Stimulated activated CD8-positive, alpha-beta memory T cell treated with anti-CD3 and anti-CD28 coated beads, Interleukin-12 subunit alpha, Interleukin-12 subunit beta, amount 100 ng/mL, for 1 hour (primary cell): ENCODE data around the gene WDR59.
"Not testable (repeated sequence)": the region's sequence is repeated elsewhere in the genome, so short reads cannot be mapped to it uniquely, and the experiment has no call there.

ENCODE experiments used
- DNase-seq: peaks from one replicate; pipeline ENCODE4 v3.0.0-alpha.2; 2020; ENCODE audit warnings: low read depth

WDR59 gene

DNA sequence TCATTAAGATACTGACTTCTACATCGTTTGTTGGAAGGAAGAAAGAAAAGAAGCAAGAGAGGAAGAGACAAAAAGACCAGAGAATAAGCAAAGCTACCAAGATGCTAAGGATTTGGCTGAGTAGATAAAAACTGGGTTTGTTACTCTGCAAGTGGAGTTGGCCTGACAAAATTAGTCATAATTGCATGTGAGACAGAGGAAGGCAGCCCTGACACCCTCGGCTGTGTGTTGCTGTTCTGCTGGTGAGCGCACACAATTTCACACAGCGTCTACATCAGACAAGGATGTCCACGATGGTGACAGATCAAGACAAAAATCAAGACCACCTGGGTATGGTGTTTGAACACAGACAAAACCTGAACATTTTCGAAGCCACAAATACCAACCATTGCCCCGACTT, 134.9 kb downstream of the WDR59 start:
- no peak for DNase-seq

- no peak for DNase-seq
Measured at GRCh38 chr16:74847202-74847601, 137.7 kb downstream of the WDR59 start.

DNA sequence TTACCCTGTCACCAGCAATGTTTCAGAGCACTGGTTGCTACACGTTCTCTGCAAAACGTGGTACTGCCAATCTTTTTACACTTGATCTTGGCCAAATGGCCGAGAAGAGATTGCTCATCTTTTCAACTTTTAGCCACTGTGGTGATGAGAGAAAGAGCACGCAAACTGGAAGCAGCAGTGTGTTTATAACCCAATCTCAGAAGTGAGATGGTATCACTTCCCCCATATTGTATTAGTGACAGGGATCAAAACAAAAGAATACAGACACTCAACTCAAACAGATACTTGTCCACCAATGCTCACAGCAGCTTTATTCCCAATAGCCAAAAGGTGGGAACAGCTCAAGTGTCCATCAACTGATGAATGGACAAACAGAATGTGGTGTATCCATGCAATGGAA, 138.2 kb downstream of the WDR59 start:
- DNase-seq = no peak

- no peak for DNase-seq
Measured at GRCh38 chr16:74844041-74844980, 140.6 kb downstream of the WDR59 start.

DNA sequence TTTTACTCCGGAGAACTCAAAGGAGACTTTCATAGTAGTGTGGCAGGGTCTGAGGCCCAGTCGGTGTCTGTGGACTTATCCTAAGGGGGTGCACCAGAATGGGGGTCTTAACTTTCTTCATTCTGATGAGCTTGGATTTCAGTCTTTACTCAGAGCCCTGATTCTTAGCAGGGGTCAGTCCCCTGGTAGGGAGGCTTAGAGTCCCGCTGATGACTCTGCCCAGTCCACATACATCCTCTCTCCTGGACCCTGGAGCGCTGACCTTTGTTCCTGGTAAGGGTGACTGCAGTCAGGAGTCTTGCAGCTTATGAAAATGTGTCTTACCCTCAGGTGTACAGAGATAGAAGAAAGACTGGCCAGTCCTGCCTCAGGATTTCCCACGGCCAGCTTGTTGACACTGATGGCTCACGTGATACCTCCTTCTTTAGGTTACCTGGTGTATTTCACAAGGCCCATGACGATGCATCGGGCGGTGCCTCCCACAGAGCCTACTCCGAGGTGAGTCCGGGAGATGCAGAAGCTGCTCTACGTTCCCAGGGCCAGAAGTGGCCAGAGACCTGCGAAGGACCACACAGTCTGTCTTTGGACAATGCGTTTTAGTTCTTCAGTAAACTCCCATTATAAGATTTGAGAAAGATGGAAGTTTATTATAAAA, 141.4 kb downstream of the WDR59 start:
- not testable (repeated sequence) for DNase-seq

DNA sequence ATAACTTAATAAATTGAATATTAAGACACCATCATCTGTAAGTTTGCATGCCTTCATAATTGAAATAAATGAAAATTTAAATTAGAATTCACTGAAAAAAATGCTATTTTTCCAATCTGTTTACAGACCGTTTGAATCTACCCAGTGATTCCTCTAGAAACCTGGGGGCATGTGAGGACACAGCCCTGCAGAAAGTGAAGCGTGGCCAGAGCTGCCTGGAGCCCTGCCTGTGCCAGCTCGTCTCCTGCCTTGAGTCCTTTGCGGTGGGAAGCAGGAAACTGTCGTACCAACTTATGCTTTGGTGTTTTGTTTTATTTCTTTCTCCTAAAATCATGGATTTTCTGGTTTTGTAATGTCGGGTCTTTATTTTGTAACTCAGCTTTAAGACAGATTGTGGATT, 142.5 kb downstream of the WDR59 start:
- DNase-seq = no peak

GRCh38 chr16:74841904-74842303, 143.0 kb downstream of the WDR59 start:
- DNase-seq = no peak

DNA sequence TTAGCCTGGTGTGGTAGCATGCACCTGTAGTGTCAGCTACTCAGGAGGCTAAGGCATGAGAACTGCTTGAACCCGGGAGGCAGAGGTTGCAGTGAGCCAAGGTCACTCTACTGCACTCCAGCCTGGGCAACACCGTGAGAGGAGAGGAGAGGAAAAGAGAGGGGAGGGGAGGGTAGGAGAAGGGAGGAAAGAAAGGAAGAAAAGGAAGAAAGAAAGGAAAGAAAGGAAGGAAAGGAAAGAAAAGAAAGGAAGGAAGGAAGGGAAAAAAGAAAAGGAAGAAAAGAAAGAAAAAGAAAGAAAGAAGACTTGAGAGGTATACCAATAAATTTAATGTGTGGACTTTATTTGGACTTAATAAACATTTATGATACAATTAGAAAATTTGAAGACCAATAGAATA, 143.5 kb downstream of the WDR59 start:
- no peak for DNase-seq

DNA sequence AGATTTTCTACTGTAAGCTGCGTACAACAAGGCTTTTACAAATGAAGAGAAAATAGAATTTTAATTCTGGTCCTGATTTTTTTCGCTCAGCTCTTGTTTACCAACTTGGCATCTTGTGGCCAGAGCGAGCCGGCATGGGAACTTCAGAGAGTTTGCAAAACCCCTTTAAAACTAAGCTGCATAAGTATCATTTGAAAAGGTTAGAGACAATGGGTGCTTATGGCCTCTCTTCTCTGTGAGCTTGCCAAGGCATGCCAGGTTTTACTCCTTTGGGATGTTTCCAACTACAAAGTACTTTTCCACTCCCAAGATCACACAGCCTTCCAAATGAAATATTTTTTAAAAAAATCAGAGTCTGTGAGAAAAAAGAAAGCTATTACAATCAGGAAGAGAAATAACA, 147.9 kb downstream of the WDR59 start:
- no peak for DNase-seq

DNA sequence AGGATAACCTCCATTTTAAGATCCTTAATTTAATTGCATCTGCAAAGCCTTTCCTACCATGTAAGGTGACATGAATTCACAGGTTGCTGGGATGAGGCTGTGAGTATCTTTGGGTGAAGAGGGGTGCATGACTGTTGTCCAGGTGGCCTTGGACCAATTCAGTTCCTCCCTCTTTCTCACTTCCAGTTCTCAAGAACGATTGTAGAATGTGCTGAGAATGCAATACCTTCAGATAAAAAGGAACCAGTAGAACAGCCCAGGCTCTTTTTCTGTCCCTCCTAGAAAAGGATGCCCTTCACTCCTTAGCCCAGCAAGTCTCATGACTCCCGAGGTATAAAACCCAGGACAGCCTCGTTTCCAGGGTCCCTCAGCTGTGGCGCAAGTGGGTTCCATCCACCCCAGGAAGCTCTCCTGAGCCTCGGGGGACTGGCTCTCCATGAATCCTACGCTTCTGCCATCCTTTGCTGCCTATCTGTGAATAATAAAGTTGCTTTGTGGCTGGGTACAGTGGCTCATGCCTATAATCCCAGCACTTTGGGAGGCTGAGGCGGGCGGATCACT, 148.7 kb downstream of the WDR59 start:
- DNase-seq = no peak

DNA sequence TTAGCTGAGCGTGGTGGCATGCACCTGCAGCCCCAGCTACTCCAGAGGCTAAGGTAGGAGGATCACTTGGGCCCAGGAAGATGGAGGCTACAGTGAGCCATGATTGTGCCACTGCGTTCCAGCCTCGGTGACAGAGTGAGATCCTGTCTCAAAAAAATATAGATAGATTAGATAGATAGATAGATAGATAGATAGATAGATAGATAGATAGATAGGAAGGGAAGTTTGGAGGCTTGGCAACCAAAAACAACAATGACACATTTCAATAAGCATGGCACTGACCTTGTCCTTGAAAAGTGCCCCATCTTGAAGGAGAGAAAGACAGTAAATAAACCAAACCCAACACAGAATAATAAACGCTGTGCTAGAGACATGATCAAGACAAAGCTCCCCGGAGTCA, 152.7 kb downstream of the WDR59 start:
- DNase-seq = no peak

- no peak for DNase-seq
Measured at GRCh38 chr16:74831467-74831866, 153.5 kb downstream of the WDR59 start.

GRCh38 chr16:74830648-74831047, 154.3 kb downstream of the WDR59 start:
- no peak for DNase-seq

GRCh38 chr16:74829637-74830036, 155.3 kb downstream of the WDR59 start:
- no peak for DNase-seq

DNA sequence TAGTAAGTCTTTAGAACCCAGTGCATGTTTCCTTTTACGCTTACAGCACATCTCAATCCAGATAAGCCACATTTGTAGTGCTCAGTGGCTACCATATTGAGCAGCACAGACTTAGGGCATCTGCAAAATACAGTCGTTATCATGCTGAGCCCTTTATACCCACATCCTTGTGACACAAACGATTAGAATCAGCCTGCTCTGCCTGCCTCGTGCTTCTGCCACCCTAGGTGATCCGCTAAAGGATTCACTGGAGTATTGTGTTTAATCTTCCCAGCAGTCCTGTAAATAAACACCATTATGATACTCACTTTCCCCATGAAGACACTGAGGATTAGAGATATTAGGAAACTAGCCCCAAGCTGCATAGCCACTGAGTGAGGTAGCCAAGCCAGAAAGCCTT, 159.0 kb downstream of the WDR59 start:
- no peak for DNase-seq

DNA sequence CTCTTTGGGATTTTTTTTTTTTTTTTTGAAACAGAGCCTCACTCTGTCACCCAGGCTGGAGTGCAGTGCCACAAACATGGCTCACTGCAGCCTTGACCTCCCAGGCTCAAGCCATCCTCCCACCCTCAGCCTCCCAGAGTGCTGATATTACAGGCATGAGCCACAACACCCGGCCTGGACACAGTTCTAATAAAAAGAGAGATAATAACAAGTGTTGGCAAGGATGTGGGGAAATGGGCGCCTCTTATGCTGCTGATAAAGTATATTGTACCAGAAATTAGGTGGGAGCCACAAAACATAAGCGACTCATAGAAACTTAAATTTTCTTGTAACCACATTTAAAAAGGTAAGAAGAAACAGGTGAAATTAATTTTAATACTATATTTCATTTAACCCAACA, 159.9 kb downstream of the WDR59 start:
- no peak for DNase-seq
